Upper lobe of left lung (tissue), 4 donors: ENCODE measurements around the gene GSK3A.

ENCODE experiments used
- CTCF ChIP-seq, 6 experiments: fragments of 450-650 bp in 4 of 6; fragments of 200-600 bp in 2 of 6; sonication (generic) in 2 of 6; IDR thresholded peaks; one replicate each; pipeline ENCODE4 v1.5.1; 2016 to 2019; ENCODE audit warnings: antibody characterized with exemption in 6 of 6
- EP300 ChIP-seq, 4 donors: sonication (generic); formaldehyde crosslinking; IDR thresholded peaks; one replicate each; pipeline ENCODE4 v1.5.1; 2017; ENCODE audit warnings: antibody characterized with exemption in 4 of 4, control low read depth in 2 of 4
- POLR2A ChIP-seq, 4 donors: fragments of 450-650 bp; IDR thresholded peaks; one replicate each; pipeline ENCODE4 v1.5.1; 2016 to 2017; ENCODE audit warnings: antibody characterized with exemption in 4 of 4, mild to moderate bottlenecking in 2 of 4
- POLR2AphosphoS5 ChIP-seq, 2 donors: sonication (generic); formaldehyde crosslinking; IDR thresholded peaks; one replicate each; pipeline ENCODE4 v1.5.1; 2017; ENCODE audit warnings: antibody characterized with exemption in 2 of 2

- TF ChIP-seq CTCF (IDR thresholded peaks at IDR 0.05) (no peak), POLR2AphosphoS5 (IDR thresholded peaks at IDR 0.05) (no peak), EP300 (IDR thresholded peaks at IDR 0.05) (no peak), POLR2A (IDR thresholded peaks at IDR 0.05) (no peak)
These were observed 49.0 kb upstream of the GSK3A start for GRCh38 chr19:42291435-42291810.
